Measurements from ENCODE around the gene CD2BP2. TPM values are rescaled to one million over a fixed set of nuclear protein-coding genes. Genes with fewer than 3 reads are reported as not detected.

Gene CD2BP2
- total RNA-seq, 2 experiments from 2014 or later: 39.1 to 41.7 TPM

DNA sequence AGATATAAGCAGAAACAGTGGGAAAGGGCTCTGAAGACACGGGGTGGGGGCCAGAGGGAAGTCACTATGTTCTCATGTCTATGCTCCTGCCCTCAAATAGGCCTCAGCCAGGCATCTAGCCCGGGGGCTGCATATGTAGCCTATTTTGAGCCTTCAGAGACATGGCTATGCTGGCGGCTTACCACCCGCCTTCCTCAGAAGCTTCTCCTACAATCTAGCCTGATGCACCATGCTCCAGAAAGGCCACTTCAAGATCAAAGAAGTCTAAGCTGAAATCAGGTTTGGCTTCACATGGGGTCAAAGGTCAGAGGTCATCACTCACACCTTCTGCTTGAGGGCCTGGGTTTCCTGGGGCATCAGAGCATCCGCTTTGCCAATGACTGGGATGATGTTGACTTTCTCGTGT is 25.7 kb upstream of the CD2BP2 start:
- Mint-ChIP-seq H3K4me3 (peak overlapping the region; percentile 99), H3K9me3 (no peaks in the 10 kb centered on the region), H3K4me1 (ENCODE audit: low read depth) (peaks cover 64% of the 10 kb centered on the region), H3K27ac (peak overlapping the region; percentile 100), H3K27me3 (no peaks in the 10 kb centered on the region), H3K36me3 (ENCODE audit: low read depth) (peaks cover 41% of the 10 kb centered on the region)
- DNase-seq: peak in 3 of 14 experiments; percentile 33 to 50 (median 33)
- TF ChIP-seq CTCF (IDR thresholded peaks at IDR 0.05): no peak
- no peaks in the 10 kb centered on the region for H3K27me3 ChIP-seq (ENCODE audit: control insufficient read depth in 1 of 2, insufficient read depth in 2 of 2, low read length in 2 of 2)
- H3K36me3 ChIP-seq (ENCODE audit: insufficient read depth, low read length): peaks cover 20% of the 10 kb centered on the region
- intact Hi-C loops (cut with DNase I, micrococcal nuclease): no loop called here
- H3K9me3 ChIP-seq (ENCODE audit: control insufficient read depth in 1 of 2, insufficient read depth in 1 of 2, low read length in 2 of 2): no peaks in the 10 kb centered on the region
- H3K27ac ChIP-seq (ENCODE audit: low read depth in 1 of 2, low read length in 2 of 2): peak overlapping the region; percentile 89 to 100
- ATAC-seq (ENCODE audit: poor library complexity): no peak
- H3K4me3 ChIP-seq (ENCODE audit: low read length): peak overlapping the region; percentile 81
- POLR2A ChIA-PET: interaction anchor here (0.6 to 7.3 kb wide), 5 partner anchors 11 to 198 kb away, joined by 3 to 153 read pairs (median 131); partner anchors contain the start of genes CORO1A, TBC1D10B, ZNF48 and ZNF771
- CTCF ChIA-PET: interaction anchor here (1.8 to 1.9 kb wide), 2 partner anchors 12 to 29 kb away, joined by 4 to 10 read pairs; no protein-coding TSS in a partner anchor
- H3K4me1 ChIP-seq (ENCODE audit: insufficient read depth, low read length): peaks cover 85% of the 10 kb centered on the region

DNA sequence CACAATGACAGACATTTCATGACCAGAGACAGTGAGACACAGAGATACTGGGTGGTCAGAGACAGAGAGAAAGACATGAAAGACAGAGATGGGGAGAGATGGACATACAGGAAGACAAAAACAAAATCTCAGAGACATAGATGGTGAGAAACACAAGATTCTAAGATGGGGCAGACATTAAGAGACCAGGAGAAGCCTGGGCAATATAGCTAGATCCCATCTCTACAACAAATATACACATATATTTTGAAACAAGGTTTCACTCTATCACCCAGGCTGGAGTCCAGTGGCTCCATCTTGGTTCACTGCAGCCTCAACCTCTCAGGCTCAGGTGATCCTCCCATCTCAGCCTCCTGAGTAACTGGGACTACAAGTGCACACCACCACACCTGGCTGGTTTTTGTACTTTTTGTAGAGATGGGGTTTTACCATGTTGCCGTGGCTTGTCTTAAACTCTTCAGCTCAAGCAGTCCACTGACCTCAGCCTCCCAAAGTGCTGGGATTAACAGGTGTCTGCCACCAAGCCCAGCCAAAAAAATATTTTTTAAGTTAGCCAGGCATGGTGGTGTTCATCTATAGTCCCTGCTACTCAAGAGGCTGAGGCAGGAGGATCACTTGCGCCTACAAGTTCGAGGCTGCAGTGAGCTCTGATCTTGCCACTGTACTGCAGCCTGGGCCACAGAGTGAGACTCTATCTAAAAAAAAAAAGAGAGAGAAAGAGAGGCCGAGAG is 25.1 kb upstream of the CD2BP2 start:
- ATAC-seq (ENCODE audit: poor library complexity): no peak
- peak overlapping the region; percentile 99 for H3K4me3 Mint-ChIP-seq
- peaks cover 64% of the 10 kb centered on the region for H3K4me1 Mint-ChIP-seq (ENCODE audit: low read depth)
- Histone ChIP-seq H3K9me3 (ENCODE audit: control insufficient read depth in 1 of 2, insufficient read depth in 1 of 2, low read length in 2 of 2) (no peaks in the 10 kb centered on the region), H3K4me3 (ENCODE audit: low read length) (no peak overlapping the region), H3K27me3 (ENCODE audit: control insufficient read depth in 1 of 2, insufficient read depth in 2 of 2, low read length in 2 of 2) (no peaks in the 10 kb centered on the region), H3K4me1 (ENCODE audit: insufficient read depth, low read length) (peaks cover 89% of the 10 kb centered on the region), H3K36me3 (ENCODE audit: insufficient read depth, low read length) (peaks cover 25% of the 10 kb centered on the region), H3K27ac (ENCODE audit: low read depth in 1 of 2, low read length in 2 of 2) (peak overlapping the region; percentile 83 to 100)
- DNase-seq: no peak
- ChIA-PET CTCF (interaction anchor here (0.8 to 1.9 kb wide), 3 partner anchors 9 to 29 kb away, joined by 3 to 10 read pairs (median 4); no protein-coding TSS in a partner anchor), POLR2A (interaction anchor here (0.6 to 7.3 kb wide), 6 partner anchors 10 to 197 kb away, joined by 3 to 153 read pairs (median 67); partner anchors contain the start of genes CORO1A, TBC1D10B, ZNF48 and ZNF771)
- peak overlapping the region; percentile 100 for H3K27ac Mint-ChIP-seq
- no peak for TF ChIP-seq CTCF (IDR thresholded peaks at IDR 0.05)
- H3K36me3 Mint-ChIP-seq (ENCODE audit: low read depth): peaks cover 41% of the 10 kb centered on the region
- H3K9me3 Mint-ChIP-seq: no peaks in the 10 kb centered on the region
- no peaks in the 10 kb centered on the region for H3K27me3 Mint-ChIP-seq
- intact Hi-C loops (cut with DNase I, micrococcal nuclease): no loop called here

DNA sequence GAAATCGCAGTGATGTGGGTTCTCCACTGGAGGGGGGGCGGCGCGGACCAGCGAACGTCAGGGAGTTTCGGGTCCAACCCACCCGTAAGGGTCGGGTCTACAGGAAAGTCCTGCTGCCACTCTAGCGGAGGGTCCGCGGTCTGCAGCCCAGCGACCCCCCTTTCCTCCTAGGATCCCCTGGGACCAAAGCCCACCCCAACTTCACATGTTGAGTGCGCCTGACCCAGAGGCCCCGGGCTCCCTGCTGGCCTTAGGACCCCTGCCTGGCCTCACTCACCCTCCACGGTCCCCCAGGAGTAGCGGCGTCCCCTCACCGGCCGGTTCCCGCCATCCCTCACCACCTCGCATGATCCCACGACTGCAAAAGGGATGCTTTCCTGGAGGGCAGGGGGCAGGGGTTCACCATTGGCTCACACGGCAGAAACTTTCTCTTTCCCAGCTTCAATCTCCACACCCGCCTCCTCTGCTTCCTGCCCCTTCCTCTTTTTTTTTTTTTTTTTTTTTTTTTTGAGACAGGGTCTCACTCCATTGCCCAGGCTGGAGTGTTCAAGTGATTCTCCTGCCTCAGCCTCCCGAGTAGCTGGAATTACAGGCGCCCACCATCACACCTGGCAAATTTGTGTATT is 24.2 kb upstream of the CD2BP2 start:
- TF ChIP-seq CTCF (IDR thresholded peaks at IDR 0.05): no peak
- H3K9me3 ChIP-seq (ENCODE audit: control insufficient read depth in 1 of 2, insufficient read depth in 1 of 2, low read length in 2 of 2): no peaks in the 10 kb centered on the region
- peaks cover 64% of the 10 kb centered on the region for H3K4me1 Mint-ChIP-seq (ENCODE audit: low read depth)
- ChIA-PET CTCF (interaction anchor here (0.8 to 1.9 kb wide), 2 partner anchors 8 to 30 kb away, joined by 3 to 10 read pairs; no protein-coding TSS in a partner anchor), POLR2A (interaction anchor here (0.9 to 7.3 kb wide), 8 partner anchors 9 to 314 kb away, joined by 3 to 153 read pairs (median 18); partner anchors contain the start of genes ALDOA, CORO1A, TBC1D10B and ZNF48)
- H3K36me3 ChIP-seq (ENCODE audit: insufficient read depth, low read length): peaks cover 25% of the 10 kb centered on the region
- H3K36me3 Mint-ChIP-seq (ENCODE audit: low read depth): peaks cover 41% of the 10 kb centered on the region
- no peaks in the 10 kb centered on the region for H3K9me3 Mint-ChIP-seq
- peak overlapping the region; percentile 71 for H3K4me3 ChIP-seq (ENCODE audit: low read length)
- DNase-seq (peak in 1 of 14 experiments; percentile 13), ATAC-seq (ENCODE audit: poor library complexity) (no peak)
- peak overlapping the region; percentile 83 to 100 for H3K27ac ChIP-seq (ENCODE audit: low read depth in 1 of 2, low read length in 2 of 2)
- H3K27ac Mint-ChIP-seq: peak overlapping the region; percentile 100
- peaks cover 87% of the 10 kb centered on the region for H3K4me1 ChIP-seq (ENCODE audit: insufficient read depth, low read length)
- intact Hi-C loops (cut with DNase I, micrococcal nuclease): loop anchor here (2.0 to 10.0 kb wide), 2 partner anchors 30 to 546 kb away; partner anchors contain the start of gene FBXL19 (in 1 of the 2)
- no peaks in the 10 kb centered on the region for H3K27me3 ChIP-seq (ENCODE audit: control insufficient read depth in 1 of 2, insufficient read depth in 2 of 2, low read length in 2 of 2)
- H3K4me3 Mint-ChIP-seq: peak overlapping the region; percentile 99
- no peaks in the 10 kb centered on the region for H3K27me3 Mint-ChIP-seq
